GM21576 (cell line): ENCODE results near the gene CDC14B.
"Not testable (repeated sequence)": the region's sequence is repeated elsewhere in the genome, so short reads cannot be mapped to it uniquely, and the experiment has no call there.

Experiments
- ATAC-seq: cut with Tn5 transposase; IDR thresholded peaks from one replicate; pipeline ENCODE4 v1.9.1; 2021; ENCODE audit warnings: mild to moderate bottlenecking, moderate library complexity; ENCODE audit not compliant: unreplicated experiment

CDC14B gene

DNA sequence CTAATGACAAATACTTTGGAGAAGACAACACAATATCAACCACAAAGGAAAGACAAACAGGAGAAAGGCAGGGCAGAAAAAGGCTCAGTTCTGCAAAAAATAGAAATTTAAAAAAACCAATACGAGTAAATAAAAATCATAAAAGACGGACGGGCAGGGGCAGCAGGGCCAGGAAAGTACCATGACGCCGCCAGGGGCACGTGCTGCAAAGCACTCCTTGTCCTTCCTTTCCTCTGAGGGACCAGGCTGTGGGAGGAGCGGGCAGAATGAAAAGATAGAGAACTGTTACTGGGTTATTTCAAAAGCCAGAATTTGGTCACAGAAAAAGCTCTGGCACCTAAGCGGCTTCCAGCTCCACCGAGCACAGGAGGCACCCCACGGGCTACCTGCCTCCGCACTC is 115.7 kb downstream of the CDC14B start:
- no peak for ATAC-seq

DNA sequence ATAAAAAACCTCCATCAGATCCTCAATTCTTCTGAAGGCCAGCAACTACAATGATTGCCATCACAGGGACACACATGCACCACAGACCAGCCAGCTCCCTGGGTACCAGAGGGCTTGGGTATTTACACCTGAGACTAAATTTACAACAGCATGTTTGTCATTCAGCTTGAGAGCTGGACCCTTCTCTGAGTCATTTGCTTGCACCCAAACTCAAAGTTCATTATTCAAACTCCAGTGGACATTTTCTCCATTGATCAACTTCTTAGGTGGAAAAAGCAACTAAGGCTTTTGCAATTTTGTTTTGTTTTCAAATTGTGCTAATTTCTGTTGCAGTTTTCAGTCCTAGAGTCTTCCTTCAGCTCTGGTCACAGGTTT is 116.3 kb downstream of the CDC14B start:
- ATAC-seq, result not testable (repeated sequence)

GRCh38 chr9:96502539-96503373 is 116.9 kb downstream of the CDC14B start:
- ATAC-seq, result no peak

DNA sequence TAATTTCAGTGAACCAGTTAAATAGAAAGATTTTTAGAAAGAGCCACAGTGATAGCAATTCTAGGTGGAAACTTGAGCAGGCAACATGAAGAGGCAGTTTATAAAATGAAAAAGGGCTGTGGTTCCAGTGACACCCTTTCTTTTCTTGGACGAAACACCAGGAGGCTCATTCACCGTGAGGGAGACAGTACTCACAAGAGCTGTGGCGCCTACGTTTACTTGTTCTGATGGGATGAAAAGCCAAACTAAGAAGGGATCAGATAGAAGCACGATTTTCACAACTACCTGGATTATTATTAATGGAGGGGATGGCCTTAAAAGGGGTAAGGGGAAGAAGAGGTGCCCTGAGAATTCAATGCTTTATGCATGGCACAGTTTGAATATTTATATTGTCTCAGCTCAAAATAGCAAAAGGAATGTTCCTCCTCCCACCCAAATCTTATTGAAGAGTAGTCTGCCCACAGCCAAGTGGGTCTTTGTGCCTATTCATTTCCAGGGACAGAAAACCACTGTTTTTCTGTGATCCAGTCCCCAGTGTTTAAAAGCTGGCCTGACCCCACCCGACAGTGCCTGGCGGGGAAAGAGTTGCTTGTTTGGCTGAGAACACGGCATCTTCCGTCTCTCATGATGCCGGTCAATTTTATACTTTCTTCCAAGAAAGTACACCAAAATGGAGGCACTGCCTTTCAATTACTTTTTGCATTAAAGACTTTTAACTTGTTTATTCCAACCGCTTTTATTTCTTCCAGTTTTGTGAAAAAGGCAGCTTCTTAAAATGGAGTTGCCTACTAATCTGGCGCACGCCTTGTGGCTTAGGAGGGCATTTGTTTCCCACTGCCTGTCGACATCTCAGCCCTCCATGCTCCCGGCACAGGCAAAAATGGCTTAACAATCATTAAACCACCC is 117.8 kb downstream of the CDC14B start:
- ATAC-seq, result no peak

DNA sequence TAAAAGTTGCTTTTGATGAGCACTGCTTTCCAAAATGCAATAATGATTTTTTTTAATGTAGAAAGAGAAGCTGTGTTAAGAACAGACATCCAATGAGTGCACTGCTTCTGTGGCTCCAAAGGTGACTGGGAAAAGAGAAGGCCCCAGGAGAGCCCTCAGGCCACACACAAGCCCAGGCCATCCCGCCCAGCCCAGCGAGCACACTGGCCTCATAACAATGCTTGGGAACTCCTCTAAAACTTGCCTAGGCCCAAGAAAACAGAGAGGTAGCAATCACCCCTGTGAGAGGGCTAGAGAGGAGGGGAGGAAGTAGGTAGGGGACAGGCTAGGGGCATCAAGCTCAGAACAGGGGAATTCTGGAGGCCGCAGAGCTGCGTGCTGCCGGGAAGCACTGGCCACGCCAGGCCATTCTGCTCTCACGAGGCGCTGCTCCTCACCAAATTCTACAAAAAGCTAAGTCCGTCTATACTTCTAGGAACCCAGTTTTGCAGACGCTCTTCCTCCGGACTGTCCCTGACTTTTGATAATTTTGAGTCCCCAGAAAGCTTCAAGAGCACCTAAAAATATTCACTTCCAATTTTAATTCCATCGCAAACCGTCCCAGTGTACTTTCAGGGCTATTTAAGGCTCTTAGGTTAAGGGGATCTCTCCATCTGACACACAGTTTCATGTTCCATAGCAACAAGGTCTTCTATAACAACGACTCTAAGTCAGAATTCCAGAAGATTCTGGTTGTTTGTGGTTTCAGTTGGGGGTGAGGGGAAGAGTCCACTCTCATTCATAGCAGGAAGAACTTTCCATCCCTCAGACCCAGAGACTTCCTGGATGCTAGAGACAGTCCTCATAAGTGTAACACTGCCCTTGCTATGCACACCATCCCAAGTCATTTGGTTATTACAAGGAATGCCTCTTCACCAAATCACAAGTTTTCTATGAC is 118.7 kb downstream of the CDC14B start:
- ATAC-seq, result no peak

- no peak for ATAC-seq
Measured at GRCh38 chr9:96499257-96499656, 120.4 kb downstream of the CDC14B start.

DNA sequence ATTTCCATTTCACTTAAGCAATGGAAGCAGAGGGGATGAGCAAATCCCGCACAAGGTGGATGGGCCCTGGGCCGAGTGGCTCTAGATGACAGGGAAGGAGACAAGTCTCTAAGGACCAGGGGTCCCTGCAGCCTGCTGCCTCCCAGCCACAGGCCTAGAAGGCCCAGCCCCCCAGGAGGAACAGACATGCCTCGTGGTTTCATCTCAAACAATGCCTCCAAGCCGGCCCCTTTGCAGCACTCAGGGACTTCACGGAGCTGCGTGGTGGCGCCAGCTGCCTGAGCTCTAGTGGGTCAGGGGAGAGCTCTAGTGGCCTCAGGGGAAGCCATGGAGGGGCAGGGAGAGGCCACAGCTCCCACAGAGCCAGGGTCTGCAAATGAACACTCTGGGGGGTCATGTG is 120.8 kb downstream of the CDC14B start:
- ATAC-seq, result no peak

DNA sequence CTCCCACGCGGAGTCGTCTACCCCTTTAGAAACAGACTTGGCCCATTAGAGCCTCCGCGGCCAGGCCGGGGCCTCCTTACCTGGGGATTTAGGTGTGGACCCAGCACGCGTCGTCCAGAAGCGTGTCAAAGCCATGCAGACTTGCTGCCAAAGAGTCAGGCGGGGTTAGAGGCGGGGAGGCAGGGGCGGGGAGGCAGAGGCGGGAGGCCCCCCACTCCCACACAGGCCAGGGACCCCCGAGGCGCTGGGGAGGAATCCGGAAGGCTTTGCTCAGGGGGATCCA is 122.6 kb downstream of the CDC14B start:
- ATAC-seq, result no peak

DNA sequence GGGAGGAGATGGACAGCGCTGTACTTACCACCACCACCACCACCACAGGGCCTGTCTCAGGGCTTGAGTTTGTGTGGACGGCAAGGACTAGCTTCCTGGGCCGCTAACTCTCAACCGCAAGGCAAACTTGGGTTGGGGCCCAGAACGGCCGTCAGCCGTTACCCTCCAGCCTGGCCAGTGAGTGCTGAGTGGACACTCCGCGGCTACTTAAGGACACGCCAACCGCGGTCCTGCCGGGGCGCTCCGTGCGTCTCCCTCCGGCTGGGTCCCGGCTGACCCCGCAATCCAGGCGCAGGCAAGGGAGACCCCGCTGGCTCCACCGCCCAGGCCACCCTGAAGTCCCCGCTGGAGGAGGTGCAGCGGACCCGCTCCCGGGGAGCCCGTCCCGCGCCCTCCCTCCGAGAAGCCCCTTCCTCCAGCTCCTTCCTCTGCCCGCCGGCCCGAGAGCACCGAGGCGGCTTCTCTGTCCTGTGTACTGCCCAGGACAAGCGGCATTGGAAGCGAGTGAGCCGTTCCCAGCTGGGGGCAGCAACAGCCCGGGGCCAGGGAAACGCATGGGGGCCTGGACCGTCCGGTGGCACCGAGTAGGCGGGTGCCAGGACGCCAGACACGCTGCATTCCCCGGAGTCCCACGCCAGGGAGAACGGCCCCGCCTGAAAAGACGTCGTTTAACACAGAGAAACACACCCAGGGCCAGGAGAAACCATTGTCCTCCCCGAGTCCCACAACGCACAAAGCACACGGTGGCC is 123.1 kb downstream of the CDC14B start:
- ATAC-seq, result no peak

- no peak for ATAC-seq
Measured at GRCh38 chr9:96495341-96495740, 124.3 kb downstream of the CDC14B start.

DNA sequence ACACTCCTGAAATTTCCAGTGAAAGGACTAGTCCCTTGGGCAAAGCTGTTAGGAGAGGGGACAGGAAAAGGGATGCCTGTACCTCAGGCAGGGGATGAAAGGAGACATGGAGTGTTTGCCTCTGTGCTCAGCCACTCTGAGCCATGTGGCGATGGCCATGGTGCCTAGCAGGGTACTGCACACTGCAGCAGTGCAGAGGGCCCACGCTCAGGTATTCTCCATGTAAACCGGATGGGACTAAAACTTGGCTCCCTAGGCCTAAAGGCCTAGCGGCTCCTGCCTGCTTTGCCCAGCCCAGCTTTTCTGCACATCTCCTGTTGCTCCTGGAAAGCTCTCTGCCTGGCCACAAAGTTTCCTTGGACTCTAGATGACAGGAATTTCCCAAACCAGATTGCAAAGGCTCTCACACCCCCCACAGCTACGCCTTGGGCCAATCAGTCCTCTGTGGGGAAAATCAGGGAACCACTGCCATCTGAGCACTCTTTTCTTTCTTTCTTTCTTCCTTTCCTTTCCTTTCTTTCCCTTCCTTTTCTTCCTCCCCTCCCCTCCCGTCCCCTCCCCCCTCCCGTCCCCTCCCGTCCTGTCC is 125.3 kb downstream of the CDC14B start:
- no peak for ATAC-seq

DNA sequence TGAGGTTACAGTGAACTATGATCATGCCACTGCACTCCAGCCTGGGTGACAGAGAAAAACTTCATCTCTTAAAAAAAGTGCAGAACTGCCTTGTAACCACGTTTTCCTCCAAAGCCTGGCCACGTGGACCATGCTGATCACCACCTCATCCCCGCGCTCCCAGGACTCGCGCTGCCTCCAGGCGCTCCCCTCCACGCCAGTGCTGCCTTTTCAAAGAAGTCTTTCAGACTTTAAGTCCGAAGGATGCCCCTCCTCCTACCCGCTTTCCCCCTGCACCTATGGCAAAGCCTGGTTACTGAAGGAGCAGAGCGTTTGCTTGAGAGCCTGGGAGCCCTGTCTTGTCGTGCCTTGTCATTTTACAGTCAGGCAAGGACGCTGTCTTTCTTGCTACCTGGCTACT is 125.9 kb downstream of the CDC14B start:
- ATAC-seq, result no peak

- ATAC-seq, result no peak
Measured at GRCh38 chr9:96492993-96493531, 126.6 kb downstream of the CDC14B start.

- ATAC-seq, result no peak
Measured at GRCh38 chr9:96491880-96492525, 127.6 kb downstream of the CDC14B start.

DNA sequence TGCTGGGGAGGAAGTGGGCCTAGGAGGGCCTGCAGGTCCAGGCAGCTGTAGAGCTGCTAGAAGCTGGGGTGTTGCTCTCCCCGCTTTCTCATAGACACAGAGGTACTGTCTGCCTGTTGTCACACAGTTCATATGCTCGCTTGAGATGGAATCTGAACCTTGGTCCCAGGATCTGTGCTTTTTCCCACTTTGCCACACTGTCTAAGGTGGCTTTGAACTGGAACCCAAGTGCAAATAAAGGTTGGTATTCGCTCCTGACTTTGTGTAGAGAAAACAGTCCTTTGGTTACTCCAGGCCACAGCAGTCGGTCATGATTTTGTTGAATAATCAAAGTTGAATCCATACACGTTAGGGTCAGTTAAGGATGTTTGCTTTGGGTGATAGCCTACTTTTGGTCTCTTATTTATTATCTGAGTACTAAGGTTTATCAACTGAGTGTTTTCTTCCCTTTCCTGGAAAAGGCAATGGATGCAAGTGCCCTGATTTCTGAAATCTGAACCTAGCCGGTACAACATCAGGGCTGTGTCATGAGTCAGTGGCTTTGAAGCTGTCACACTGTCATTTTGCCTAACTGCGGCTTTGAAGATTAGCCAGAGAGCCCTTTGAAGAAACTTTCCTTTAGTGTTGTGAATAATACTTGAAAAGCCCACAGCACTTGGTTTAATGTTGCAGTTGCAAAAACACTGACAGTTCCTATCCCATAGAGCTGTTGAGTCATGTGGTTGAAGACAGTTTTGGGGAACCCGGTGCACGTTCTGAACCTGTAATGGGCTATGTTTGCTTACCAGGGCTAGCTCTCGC is 128.4 kb downstream of the CDC14B start:
- no peak for ATAC-seq

- no peak for ATAC-seq
Measured at GRCh38 chr9:96490534-96491078, 129.0 kb downstream of the CDC14B start.

DNA sequence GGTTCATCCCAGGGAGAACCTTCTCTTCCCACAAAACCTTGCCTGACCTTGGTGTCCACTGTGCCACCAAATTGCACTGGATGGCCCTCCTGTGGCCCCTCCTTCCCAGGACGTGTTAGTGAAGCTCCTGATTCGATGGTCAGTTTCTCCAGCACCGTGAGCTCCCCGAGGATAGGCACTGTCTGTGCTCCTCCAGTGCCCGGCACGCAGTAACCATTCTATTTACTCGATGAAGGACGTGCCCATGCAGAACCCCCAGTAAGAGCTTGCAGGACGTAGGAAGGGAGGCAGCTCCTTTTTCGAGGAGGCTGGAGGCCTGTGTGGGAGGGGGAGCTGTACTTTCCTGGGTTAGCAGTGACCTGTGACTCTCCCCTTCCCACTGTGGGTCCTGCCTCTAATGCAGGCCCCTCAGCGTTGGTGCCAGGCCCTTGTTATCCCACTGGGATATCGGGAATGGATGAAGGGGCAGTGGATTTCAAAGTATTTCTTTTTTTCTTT is 130.1 kb downstream of the CDC14B start:
- no peak for ATAC-seq

- ATAC-seq, result no peak
Measured at GRCh38 chr9:96487949-96488348, 131.7 kb downstream of the CDC14B start.
